Stimulated activated CD4-positive, alpha-beta T cell treated with anti-CD3 and anti-CD28 coated beads, Interleukin-2, amount 100 ng/mL, for 4 hours (primary cell): ENCODE measurements around the gene PARG.
"Not testable (repeated sequence)": the region's sequence is repeated elsewhere in the genome, so short reads cannot be mapped to it uniquely, and the experiment has no call there.

Source experiments
- DNase-seq: peaks from one replicate; pipeline ENCODE4 v3.0.0-alpha.2; 2020; ENCODE audit warnings: low read depth

The PARG gene

GRCh38 chr10:49900406-49900805, 41.4 kb downstream of the PARG start:
- not testable (repeated sequence) for DNase-seq

- DNase-seq: not testable (repeated sequence)
These were observed 41.8 kb downstream of the PARG start for GRCh38 chr10:49899999-49900398.

- DNase-seq: not testable (repeated sequence)
These were observed 51.8 kb downstream of the PARG start for GRCh38 chr10:49890025-49890424.

- DNase-seq: not testable (repeated sequence)
These were observed 57.0 kb downstream of the PARG start for GRCh38 chr10:49884739-49885331.

- not testable (repeated sequence) for DNase-seq
These were observed 58.0 kb downstream of the PARG start for GRCh38 chr10:49883852-49884251.

- not testable (repeated sequence) for DNase-seq
These were observed 59.5 kb downstream of the PARG start for GRCh38 chr10:49882327-49882726.

GRCh38 chr10:49872740-49873139, 69.1 kb downstream of the PARG start:
- DNase-seq: not testable (repeated sequence)

GRCh38 chr10:49871462-49871861, 70.4 kb downstream of the PARG start:
- DNase-seq: not testable (repeated sequence)

GRCh38 chr10:49859933-49860332, 81.9 kb downstream of the PARG start:
- not testable (repeated sequence) for DNase-seq

GRCh38 chr10:49858697-49859382, 83.0 kb downstream of the PARG start:
- DNase-seq: not testable (repeated sequence)

GRCh38 chr10:49849520-49849919, 92.3 kb downstream of the PARG start:
- not testable (repeated sequence) for DNase-seq

GRCh38 chr10:49844775-49845595, 96.8 kb downstream of the PARG start:
- DNase-seq: no peak

GRCh38 chr10:49842333-49842628, 99.5 kb downstream of the PARG start:
- DNase-seq: not testable (repeated sequence)

GRCh38 chr10:49841615-49842332, 100.1 kb downstream of the PARG start:
- no peak for DNase-seq

- no peak for DNase-seq
These were observed 104.1 kb downstream of the PARG start for GRCh38 chr10:49837685-49838084.

GRCh38 chr10:49837051-49837478, 104.8 kb downstream of the PARG start:
- no peak for DNase-seq

GRCh38 chr10:49834976-49835375, 106.9 kb downstream of the PARG start:
- no peak for DNase-seq

GRCh38 chr10:49834201-49834600, 107.6 kb downstream of the PARG start:
- no peak for DNase-seq

- DNase-seq: no peak
These were observed 108.7 kb downstream of the PARG start for GRCh38 chr10:49833168-49833567.

- DNase-seq: no peak
These were observed 110.3 kb downstream of the PARG start for GRCh38 chr10:49831352-49832035.

- no peak for DNase-seq
These were observed 111.0 kb downstream of the PARG start for GRCh38 chr10:49830846-49831245.

GRCh38 chr10:49830016-49830415, 111.8 kb downstream of the PARG start:
- DNase-seq: no peak
